Heart right ventricle (tissue), 16 donors: ENCODE measurements around the gene OR4F15. TPM values are rescaled to one million over a fixed set of nuclear protein-coding genes. Genes with fewer than 3 reads are reported as not detected.

Experiments
- ATAC-seq, 8 donors: fragments of 200-7000 bp; cut with Tn5 transposase; one replicate each; pipeline ENCODE4 v1.9.1; 2020; ENCODE audit warnings: mild to moderate bottlenecking in 8 of 8, moderate library complexity in 8 of 8, moderate number of reproducible peaks in 1 of 8
- DNase-seq, 2 donors: peaks; one replicate each; pipeline ENCODE4 v3.0.0-alpha.2; 2020
- H3K27ac ChIP-seq, 10 donors: fragments of 200-600 bp; sonication (generic) in 2 of 10; one replicate each; pipeline versions ENCODE4 v1.5.0 to v1.8.0; 2020 to 2022; ENCODE audit warnings: mild to moderate bottlenecking in 3 of 10
- H3K27me3 ChIP-seq, 7 donors: fragments of 200-600 bp; one replicate each; pipeline ENCODE4 v1.8.0; 2021 to 2022; ENCODE audit warnings: mild to moderate bottlenecking in 2 of 7
- H3K36me3 ChIP-seq, 9 donors: fragments of 200-600 bp; sonication (generic) in 1 of 9; one replicate each; pipeline versions ENCODE4 v1.5.0 to v1.8.0; 2020 to 2022; ENCODE audit warnings: mild to moderate bottlenecking in 2 of 9
- H3K4me1 ChIP-seq, 9 donors: fragments of 200-600 bp; sonication (generic) in 1 of 9; one replicate each; pipeline versions ENCODE4 v1.5.0 to v1.8.0; 2020 to 2022; ENCODE audit warnings: mild to moderate bottlenecking in 4 of 9
- H3K4me3 ChIP-seq, 10 donors: fragments of 200-600 bp; sonication (generic) in 2 of 10; one replicate each; pipeline versions ENCODE4 v1.5.0 to v1.8.0; 2020 to 2022; ENCODE audit warnings: mild to moderate bottlenecking in 7 of 10, moderate library complexity in 2 of 10
- H3K9me3 ChIP-seq, 11 donors: fragments of 200-600 bp in 10 of 11; sonication (generic) in 2 of 11; one replicate each; pipeline versions ENCODE4 v1.5.0 to v1.8.0; 2013 to 2022; ENCODE audit warnings: mild to moderate bottlenecking in 2 of 11, control low read depth in 1 of 11, moderate library complexity in 1 of 11
- WGBS, 2 donors: extraction: QIAGEN DNeasy Blood & Tissue Kit; methylation state at CpG; one replicate each; pipeline ENCODE4 v1.1.7; 2013; ENCODE audit warnings: inconsistent platforms in 1 of 2; 5-methylcytosine and 5-hydroxymethylcytosine counted together
- intact Hi-C, 10 donors: fragments of 100-400 bp; cut with DNase I; formaldehyde crosslinking; loops; one replicate each; pipeline versions ENCODE4 v1.11.1 to v1.14.2; 2022
- polyA plus RNA-seq, 2 donors: library from polyadenylated mRNA; stranded (reverse); fragments of 200-250 nt; gene quantifications; one replicate each; pipeline ENCODE4 v1.2.3, GENCODE V29; 2013
- total RNA-seq, 10 donors: library from RNA; stranded (reverse); fragmentation: NEBNext Ultra II Directional in 3 of 10; extraction: Animal tissue kit (Norgen Biotek cat#: 25700) in 3 of 10; gene quantifications; one replicate each; pipeline versions ENCODE4 v1.2.1 to v1.2.4, GENCODE V29; 2021 to 2023
- TF ChIP-seq, protein P1 (sequence below), 9 donors: fragments of 200-600 bp; sonication (generic) in 2 of 9; IDR thresholded peaks; one replicate each; pipeline versions ENCODE4 v1.5.0 to v1.8.0; 2021 to 2022; ENCODE audit warnings: antibody characterized with exemption in 9 of 9, mild to moderate bottlenecking in 5 of 9, moderate library complexity in 1 of 9
- donor health status: Arrhythmogenic right ventricular cardiomyopathy.
- donor health status: ischemic (EF 13 %, LVEDD 7.1; RV severe dilation, severe dysfunction).
- donor health status: healthy with polysubstance abuse.
- donor health status: DM: no; HTN: yes; CAD: no.
- donor health status: DM: no; HTN: no; CAD: no.
- donor health status: ischemic (EF 25% LVEDD 6.9; RV normal size, moderate dysfunction).
- donor health status: ischemic (EF 25% LVEDD 5.7; RV mildly dilated, moderate dysfunction).
- donor health status: healthy.
- donor health status: DM: yes; HTN: yes; CAD: no.
- donor health status: Ischemic cardiomyopathy.
- donor health status: ischemic (EF 35%, LVEDD 5.7; RV mildly dilated, moderate dysfunction).
- donor health status: nonischemic (EF 11% LVEDD 7.7; RV severe dilation, severe dysfunction).
- donor health status: DM: yes; HTN: yes; CAD: no.
- donor health status: PGD.
- donor health status: ischemic (EF 29% LVEDD 5.4; RV normal size, mild dysfunction).
- donor health status: nonischemic (EF 23%, LVEDD 6.1; RV moderate dilation, normal function).

The OR4F15 gene
- total and polyA plus RNA-seq, 12 donors = not detected

- intact Hi-C loops = no loop called here
- TF ChIP-seq, protein P1, sequence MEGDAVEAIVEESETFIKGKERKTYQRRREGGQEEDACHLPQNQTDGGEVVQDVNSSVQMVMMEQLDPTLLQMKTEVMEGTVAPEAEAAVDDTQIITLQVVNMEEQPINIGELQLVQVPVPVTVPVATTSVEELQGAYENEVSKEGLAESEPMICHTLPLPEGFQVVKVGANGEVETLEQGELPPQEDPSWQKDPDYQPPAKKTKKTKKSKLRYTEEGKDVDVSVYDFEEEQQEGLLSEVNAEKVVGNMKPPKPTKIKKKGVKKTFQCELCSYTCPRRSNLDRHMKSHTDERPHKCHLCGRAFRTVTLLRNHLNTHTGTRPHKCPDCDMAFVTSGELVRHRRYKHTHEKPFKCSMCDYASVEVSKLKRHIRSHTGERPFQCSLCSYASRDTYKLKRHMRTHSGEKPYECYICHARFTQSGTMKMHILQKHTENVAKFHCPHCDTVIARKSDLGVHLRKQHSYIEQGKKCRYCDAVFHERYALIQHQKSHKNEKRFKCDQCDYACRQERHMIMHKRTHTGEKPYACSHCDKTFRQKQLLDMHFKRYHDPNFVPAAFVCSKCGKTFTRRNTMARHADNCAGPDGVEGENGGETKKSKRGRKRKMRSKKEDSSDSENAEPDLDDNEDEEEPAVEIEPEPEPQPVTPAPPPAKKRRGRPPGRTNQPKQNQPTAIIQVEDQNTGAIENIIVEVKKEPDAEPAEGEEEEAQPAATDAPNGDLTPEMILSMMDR (IDR thresholded peaks at IDR 0.05) = no peak
- H3K9me3 ChIP-seq = no peaks in the 10 kb centered on the region
- H3K27ac ChIP-seq = no peak overlapping the region
- 66 to 69% methylated on average over 1 of the region's 1 CpG for WGBS, 2 donors
- H3K4me1 ChIP-seq = no peaks in the 10 kb centered on the region
- DNase-seq (no peak), ATAC-seq (no peak)
- no peak overlapping the region for H3K4me3 ChIP-seq
- H3K36me3 ChIP-seq = no peaks in the 10 kb centered on the region
- H3K27me3 ChIP-seq = peaks cover 0 to 21% (median 12%) of the 10 kb centered on the region in 7 donors
These were observed 16.5 kb upstream of the OR4F15 start for GRCh38 chr15:101795455-101795854.

- TF ChIP-seq, protein P1 (IDR thresholded peaks at IDR 0.05) = no peak
These were observed 12.3 kb upstream of the OR4F15 start for GRCh38 chr15:101799665-101800064.

GRCh38 chr15:101801048-101801447 is 11.0 kb upstream of the OR4F15 start:
- TF ChIP-seq, protein P1 (IDR thresholded peaks at IDR 0.05) = no peak
- H3K9me3 ChIP-seq = peaks cover 0 to 8% (median 0%) of the 10 kb centered on the region in 11 donors
- 81 to 90% methylated on average over 1 of the region's 1 CpG for WGBS, 2 donors

More at GRCh38 chr15:101799665-101800064, 12.3 kb upstream of the OR4F15 start:
- ATAC-seq (no peak), DNase-seq (no peak)
- no peak overlapping the region for H3K27ac ChIP-seq
- WGBS, 2 donors = 54 to 61% methylated on average over 1 of the region's 1 CpG
- peaks cover 0 to 18% (median 14%) of the 10 kb centered on the region in 7 donors for H3K27me3 ChIP-seq
- intact Hi-C loops = no loop called here
- no peak overlapping the region for H3K4me3 ChIP-seq
- H3K9me3 ChIP-seq = peaks cover 0 to 8% (median 0%) of the 10 kb centered on the region in 11 donors
- H3K36me3 ChIP-seq = no peaks in the 10 kb centered on the region
- H3K4me1 ChIP-seq = no peaks in the 10 kb centered on the region

GRCh38 chr15:101803209-101803608 is 8.8 kb upstream of the OR4F15 start, which contains the start of gene OR4F6:
Gene OR4F6 (plus strand): TSS chr15:101803509. CDS start chr15:101805720, 2,211 bp downstream.
- whole genome bisulfite sequencing, 2 donors = 75 to 91% methylated on average over 2 of the region's 2 CpGs
- intact Hi-C loops = no loop called here
- H3K36me3 ChIP-seq = no peaks in the 10 kb centered on the region
- no peaks in the 10 kb centered on the region for H3K4me1 ChIP-seq
- no peak within 1 kb of the TSS for H3K27ac ChIP-seq
- no peak within 1 kb of the TSS for H3K4me3 ChIP-seq
- H3K27me3 ChIP-seq = peaks cover 0 to 27% (median 9%) of the 10 kb centered on the region in 7 donors
- TF ChIP-seq, protein P1 (IDR thresholded peaks at IDR 0.05) = no peak
- peaks cover 0 to 8% (median 0%) of the 10 kb centered on the region in 11 donors for H3K9me3 ChIP-seq
- DNase-seq (no peak), ATAC-seq (no peak)

More at GRCh38 chr15:101801048-101801447, 11.0 kb upstream of the OR4F15 start:
- Histone ChIP-seq H3K27ac (no peak overlapping the region), H3K36me3 (no peaks in the 10 kb centered on the region), H3K4me3 (no peak overlapping the region), H3K4me1 (no peaks in the 10 kb centered on the region), H3K27me3 (peaks cover 0 to 20% (median 10%) of the 10 kb centered on the region in 7 donors)
- DNase-seq (no peak), ATAC-seq (no peak)
- intact Hi-C loops = no loop called here
